GM23338 (cell line): ENCODE measurements around the gene DPF3. TPM values are rescaled to one million over a fixed set of nuclear protein-coding genes. Genes with fewer than 3 reads are reported as not detected.

Experiments used
- ATAC-seq: fragments of 200-7000 bp; cut with Tn5 transposase; 3 replicates; pipeline ENCODE4 v1.9.1; 2020
- DNase-seq: peaks from one replicate; pipeline ENCODE4 v3.0.0-alpha.2; 2015; ENCODE audit warnings: low spot score
- H2AFZ ChIP-seq: fragments of 200-600 bp; sonication (generic); 2 replicates; pipeline ENCODE4 v1.8.0; 2016; ENCODE audit warnings: antibody characterized with exemption, mild to moderate bottlenecking, moderate library complexity
- H3F3A ChIP-seq: fragments of 200-600 bp; sonication (generic); replicated peaks from 2 replicates; pipeline ENCODE4 v1.8.0; 2017; ENCODE audit warnings: antibody characterized with exemption, mixed run types, low read depth
- H3K27ac ChIP-seq: fragments of 200-600 bp; sonication (generic); 2 replicates; pipeline ENCODE4 v1.6.1; 2016; ENCODE audit warnings: low read depth
- H3K27me3 ChIP-seq: fragments of 200-600 bp; sonication (generic); 2 replicates; pipeline ENCODE4 v1.8.0; 2016; ENCODE audit warnings: mild to moderate bottlenecking, mixed run types, moderate library complexity; ENCODE audit not compliant: insufficient read depth
- H3K36me3 ChIP-seq: fragments of 200-600 bp; sonication (generic); 2 replicates; pipeline ENCODE4 v1.8.0; 2016; ENCODE audit warnings: mild to moderate bottlenecking; ENCODE audit not compliant: insufficient read depth
- H3K4me1 ChIP-seq: fragments of 200-600 bp; sonication (generic); 2 replicates; pipeline ENCODE4 v1.8.0; 2016; ENCODE audit warnings: mild to moderate bottlenecking, moderate library complexity; ENCODE audit not compliant: insufficient read depth
- H3K4me2 ChIP-seq: fragments of 200-600 bp; sonication (generic); 2 replicates; pipeline ENCODE4 v1.7.1; 2017; ENCODE audit warnings: mixed run types
- H3K4me3 ChIP-seq: fragments of 200-600 bp; sonication (generic); 2 replicates; pipeline ENCODE4 v1.6.1; 2016; ENCODE audit warnings: mixed run types
- H3K79me2 ChIP-seq: fragments of 200-600 bp; sonication (generic); replicated peaks from 2 replicates; pipeline ENCODE4 v1.8.0; 2017; ENCODE audit warnings: mild to moderate bottlenecking; ENCODE audit not compliant: insufficient read depth
- H3K9me2 ChIP-seq: fragments of 200-600 bp; sonication (generic); 2 replicates; pipeline ENCODE4 v1.8.0; 2017; ENCODE audit not compliant: insufficient read depth
- H4K20me1 ChIP-seq: fragments of 200-600 bp; sonication (generic); replicated peaks from 2 replicates; pipeline ENCODE4 v1.8.0; 2017; ENCODE audit warnings: mild to moderate bottlenecking; ENCODE audit not compliant: insufficient read depth
- H3K27ac Mint-ChIP-seq: 2 replicates; pipeline ENCODE4 v1.8.0; 2020; ENCODE audit warnings: inconsistent platforms, mild to moderate bottlenecking, moderate library complexity, mixed read lengths
- H3K27me3 Mint-ChIP-seq: 3 replicates; pipeline ENCODE4 v1.8.0; 2022; ENCODE audit warnings: low read depth, mild to moderate bottlenecking, moderate library complexity, mixed read lengths, inconsistent platforms; ENCODE audit not compliant: insufficient read depth, poor library complexity
- H3K36me3 Mint-ChIP-seq: 3 replicates; pipeline ENCODE4 v1.8.0; 2021; ENCODE audit warnings: low read depth, mild to moderate bottlenecking, inconsistent platforms, moderate library complexity, mixed read lengths
- H3K4me1 Mint-ChIP-seq: 3 replicates; pipeline ENCODE4 v1.8.0; 2020; ENCODE audit warnings: mild to moderate bottlenecking, inconsistent platforms, mixed read lengths
- H3K4me3 Mint-ChIP-seq: 3 replicates; pipeline ENCODE4 v1.8.0; 2021; ENCODE audit warnings: moderate library complexity, mild to moderate bottlenecking, inconsistent platforms, mixed read lengths
- H3K9me3 Mint-ChIP-seq: 3 replicates; pipeline ENCODE4 v1.8.0; 2020; ENCODE audit warnings: moderate library complexity, mild to moderate bottlenecking, inconsistent platforms, mixed read lengths
- CTCF ChIP-seq, 2 experiments: fragments of 200-600 bp in 1 of 2; sonication (generic) in 1 of 2; conservative IDR thresholded peaks; 2 replicates each; pipeline versions ENCODE4 v1.5.1 to v1.6.1; 2016 to 2017; ENCODE audit warnings: antibody characterized with exemption in 2 of 2, low read depth in 2 of 2, mild to moderate bottlenecking in 2 of 2, moderate library complexity in 1 of 2
- ETS1 ChIP-seq: IDR thresholded peaks from 2 replicates; pipeline ENCODE4 v1.6.1; 2016; ENCODE audit warnings: antibody characterized with exemption
- EZH2 ChIP-seq: fragments of 200-600 bp; sonication (generic); IDR thresholded peaks from one replicate; pipeline ENCODE4 v1.8.0; 2017; ENCODE audit warnings: antibody characterized with exemption, mild to moderate bottlenecking, low read depth; ENCODE audit not compliant: unreplicated experiment
- EZH2phosphoT487 ChIP-seq: fragments of 200-600 bp; sonication (generic); IDR thresholded peaks from one replicate; pipeline ENCODE4 v1.8.1; 2018; ENCODE audit warnings: antibody characterized with exemption; ENCODE audit not compliant: unreplicated experiment
- POLR2AphosphoS5 ChIP-seq: IDR thresholded peaks from 2 replicates; pipeline ENCODE4 v1.6.1; 2016; ENCODE audit warnings: antibody characterized with exemption, low read depth
- REST ChIP-seq: IDR thresholded peaks from one replicate; pipeline ENCODE4 v1.6.1; 2018; ENCODE audit warnings: antibody characterized with exemption; ENCODE audit not compliant: unreplicated experiment
- STAT1 ChIP-seq: IDR thresholded peaks from one replicate; pipeline ENCODE4 v1.6.1; 2016; ENCODE audit warnings: antibody characterized with exemption; ENCODE audit not compliant: unreplicated experiment
- ZNF114 ChIP-seq: fragments of 250-450 bp; sonication (Bioruptor Pico); IDR thresholded peaks from 2 replicates; pipeline ENCODE4 v1.5.0; 2020; ENCODE audit warnings: mild to moderate bottlenecking, moderate library complexity
- ZNF462 ChIP-seq: fragments of 250-450 bp; sonication (Bioruptor Pico); IDR thresholded peaks from 2 replicates; pipeline ENCODE4 v1.5.0; 2020; ENCODE audit warnings: mild to moderate bottlenecking, moderate library complexity
- polyA plus RNA-seq: library from polyadenylated mRNA; unstranded; fragments of >200 nt; fragmentation: Nextera tagmentation; extraction: Ambion mirVana; gene quantifications from 2 replicates; pipeline ENCODE4 v1.2.1, GENCODE V29; 2016
- total RNA-seq: library from RNA; depleted of rRNA; stranded (reverse); fragments of >200 nt; shearing (Covaris generic); gene quantifications from 2 replicates; pipeline ENCODE4 v1.2.3, GENCODE V29; 2014

The DPF3 gene
- total and polyA plus RNA-seq, 2 experiments from 2014 or later: 0.18 to 1.0 TPM

- TF ChIP-seq REST: no peak
- no peak for TF ChIP-seq CTCF (conservative IDR thresholded peaks at IDR 0.05; ENCODE audit: low read depth in 2 of 2)
- TF ChIP-seq ZNF462: no peak
Measured at GRCh38 chr14:72632727-72633126, 261.2 kb downstream of the DPF3 start (continued).

- no peaks in the 10 kb centered on the region for H3K36me3 ChIP-seq
- no peak overlapping the region for H3K4me2 ChIP-seq
- peaks cover 3% of the 10 kb centered on the region; the same call in 1 of the 2 replicates for H3K9me2 ChIP-seq
- Mint-ChIP-seq H3K27ac (no peak overlapping the region), H3K36me3 (no peaks in the 10 kb centered on the region), H3K4me1 (no peaks in the 10 kb centered on the region), H3K27me3 (peaks cover 1% of the 10 kb centered on the region), H3K9me3 (peaks cover 10% of the 10 kb centered on the region), H3K4me3 (no peak overlapping the region)
- H3K4me3 ChIP-seq: no peak overlapping the region
- H3K27ac ChIP-seq: no peak overlapping the region
- no peaks in the 10 kb centered on the region for H3K79me2 ChIP-seq
- H3K4me1 ChIP-seq: no peaks in the 10 kb centered on the region
- DNase-seq (no peak), ATAC-seq (no peak)
- no peak overlapping the region for H2AFZ ChIP-seq
- no peaks in the 10 kb centered on the region for H3F3A ChIP-seq
- no peaks in the 10 kb centered on the region for H3K27me3 ChIP-seq
- no peaks in the 10 kb centered on the region for H4K20me1 ChIP-seq
- TF ChIP-seq ZNF114 (CRISPR knock-in tag) (no peak), EZH2phosphoT487 (no peak), CTCF (conservative IDR thresholded peaks at IDR 0.05; ENCODE audit: low read depth in 2 of 2) (no peak), ETS1 (no peak), POLR2AphosphoS5 (no peak), STAT1 (no peak), EZH2 (no peak)
Measured at GRCh38 chr14:72631401-72631800, 262.5 kb downstream of the DPF3 start.
